DMS 273 treated with DMSO at 0.1 percent for 48 hours (cell line): ENCODE measurements around the gene TMEM134.
"Not testable (repeated sequence)": the region's sequence is repeated elsewhere in the genome, so short reads cannot be mapped to it uniquely, and the experiment has no call there.

Experiments
- DNase-seq: peaks from one replicate; lab custom pipeline; 2025; lab: John Stamatoyannopoulos, UW

Gene TMEM134

DNA sequence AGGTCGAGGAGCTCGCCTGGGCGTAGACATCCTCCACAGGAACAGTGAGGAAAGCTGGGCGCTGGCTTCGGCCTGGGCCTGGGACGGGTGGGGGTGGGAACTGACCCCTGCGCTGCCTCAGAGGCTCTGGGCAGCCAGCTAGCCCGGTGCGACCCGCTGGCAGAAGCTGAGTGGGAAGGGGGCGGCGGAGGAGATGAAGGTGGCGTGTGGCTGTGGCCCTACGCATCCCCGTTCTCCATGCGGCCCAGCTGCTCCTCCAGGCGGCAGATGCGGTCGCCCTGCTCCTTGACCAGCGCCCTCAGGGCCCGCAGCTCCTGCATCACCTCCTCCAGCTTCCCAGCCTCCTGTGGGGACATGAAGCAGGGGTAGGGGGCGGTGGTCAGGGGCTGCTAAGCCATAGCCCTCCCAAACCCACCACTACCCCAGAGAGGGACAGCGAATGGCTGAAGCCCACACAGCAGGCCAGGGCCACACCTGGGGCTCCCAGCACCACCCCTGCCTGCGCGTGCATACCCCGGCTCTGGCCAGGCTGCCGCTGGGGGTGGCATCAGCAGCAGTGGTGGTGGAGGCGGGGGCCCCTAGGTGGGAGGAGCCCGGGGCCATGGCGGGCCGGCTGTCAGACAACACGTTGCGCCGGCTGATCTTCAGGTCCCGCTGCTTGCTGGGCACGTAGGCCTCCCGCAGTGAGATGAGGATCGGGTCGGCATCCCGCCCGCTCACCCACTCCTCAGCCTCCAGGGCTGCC, 30.7 kb downstream of the TMEM134 start:
- no peak for DNase-seq

DNA sequence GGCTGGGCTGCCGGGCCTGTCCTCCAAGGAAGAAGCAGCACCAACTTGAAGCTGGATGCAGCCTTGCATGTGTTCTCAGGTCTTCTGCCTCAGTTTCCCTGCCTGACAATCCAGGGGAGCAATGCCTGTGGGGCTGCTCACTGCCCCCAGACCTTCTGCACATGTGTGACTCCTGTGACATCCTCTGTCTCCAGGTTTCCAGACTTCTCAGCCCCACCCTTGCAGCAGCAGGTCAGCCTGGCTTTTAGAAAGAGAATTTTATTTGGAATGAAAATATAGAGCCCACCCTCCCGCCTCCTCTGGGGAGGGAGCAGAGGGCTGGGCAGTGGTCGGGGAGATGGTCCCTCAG, 31.3 kb downstream of the TMEM134 start:
- no peak for DNase-seq

DNA sequence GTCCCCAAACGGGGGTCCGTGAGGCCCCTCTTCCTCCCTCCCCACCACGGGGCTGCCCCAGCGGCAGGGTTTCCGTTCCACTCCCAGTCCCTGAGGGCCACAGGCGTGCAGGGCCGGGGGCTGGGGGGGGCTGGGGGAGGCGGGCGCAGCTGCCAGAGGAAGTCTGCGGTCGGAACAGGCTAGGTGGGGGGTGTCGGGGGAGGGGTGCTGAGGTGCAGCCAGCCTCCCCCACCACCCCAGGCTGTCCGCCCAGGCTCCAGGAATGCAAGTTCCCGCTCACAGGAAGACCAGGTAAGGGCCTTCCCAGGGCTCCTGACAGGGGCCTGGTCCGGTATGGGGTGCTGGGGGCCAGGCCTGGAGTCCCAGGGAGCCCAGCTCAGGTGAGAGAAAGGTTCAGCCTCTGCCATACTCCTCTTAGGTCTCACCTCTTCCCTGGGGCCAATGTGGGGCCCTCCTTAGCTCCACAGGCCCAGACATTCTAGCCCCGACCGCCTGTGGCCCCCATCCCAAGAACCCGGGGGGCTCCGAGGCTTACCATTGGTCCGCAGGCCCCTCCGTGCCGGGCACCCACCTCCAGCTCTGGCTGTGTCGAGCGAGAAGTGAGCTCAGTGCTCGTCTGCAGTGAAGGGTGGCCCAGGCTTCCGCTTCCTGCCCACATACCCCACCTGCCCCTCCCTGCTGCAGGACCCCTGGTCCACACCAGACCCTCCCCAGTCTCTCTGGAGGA, 31.8 kb downstream of the TMEM134 start, which contains the start of gene PTPRCAP:
Gene PTPRCAP, minus strand, starts transcription at position 601 of the 727 bp plus-strand sequence. Its CDS starts 63 bp downstream, at position 538.
- DNase-seq: no peak

DNA sequence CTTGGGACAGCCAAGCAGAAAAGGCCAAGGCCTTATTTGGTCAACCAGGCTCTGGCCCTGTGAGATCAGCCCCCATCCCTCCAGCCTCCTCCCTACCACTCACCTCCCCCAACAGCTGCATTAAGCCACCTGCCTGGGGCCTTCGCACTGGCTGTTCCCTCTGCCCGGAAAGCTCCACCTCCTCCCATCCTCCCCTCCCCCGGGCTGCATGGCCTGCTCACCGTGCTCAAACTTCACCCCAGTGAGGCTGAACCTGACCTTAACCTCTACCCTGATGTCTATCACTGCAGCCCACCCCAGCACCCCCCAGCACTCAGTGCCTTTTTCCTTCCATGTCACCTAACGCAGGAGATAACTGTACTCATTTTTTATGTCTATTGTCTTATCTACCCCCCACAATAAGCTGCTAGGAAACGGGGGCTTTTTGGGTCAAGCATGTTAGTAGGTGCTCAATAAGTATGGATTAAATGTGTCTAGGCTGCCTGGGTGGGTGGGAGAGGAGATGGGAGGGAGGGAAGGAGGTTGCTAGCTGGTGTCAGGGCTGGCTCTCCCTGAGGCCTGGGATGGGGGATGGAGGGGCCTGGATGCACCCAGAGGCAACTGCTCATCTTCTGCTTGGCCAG, 32.5 kb downstream of the TMEM134 start:
- DNase-seq: no peak

DNA sequence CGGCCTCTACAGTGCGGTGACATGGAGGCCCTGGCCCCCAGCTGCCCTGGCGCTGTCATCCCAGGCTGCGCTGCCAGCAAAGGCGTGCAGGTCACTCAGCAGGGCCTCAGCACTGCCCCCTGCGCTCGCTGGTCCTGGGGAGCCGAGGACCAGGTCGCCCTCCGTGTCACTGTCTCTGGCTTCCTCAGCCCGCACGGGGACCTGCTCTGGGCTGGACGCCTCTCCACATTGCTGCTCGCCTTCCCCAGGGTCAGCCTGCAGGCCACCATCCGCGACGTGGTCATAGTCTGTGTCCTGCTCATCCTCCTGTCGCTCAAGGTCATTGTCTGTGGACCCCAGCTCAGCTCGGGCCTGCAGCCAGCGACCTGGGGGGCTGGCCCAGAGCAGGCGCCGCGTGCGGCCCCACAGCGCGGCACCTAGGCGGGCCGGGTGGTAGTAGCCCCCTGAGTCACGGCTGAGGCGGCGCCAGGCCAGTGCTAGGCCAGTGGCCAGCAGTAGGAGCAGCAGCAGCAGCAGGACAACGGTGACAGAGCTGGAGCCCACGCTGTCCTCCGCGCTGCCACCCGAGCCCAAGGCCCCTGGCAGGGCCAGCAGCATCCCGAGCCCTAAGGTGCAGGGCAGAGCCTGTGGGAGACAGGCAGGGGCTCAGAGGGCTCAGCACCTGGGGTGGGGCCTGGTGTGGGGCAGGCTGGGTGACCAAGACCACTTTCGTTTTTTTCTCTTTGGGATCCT, 33.2 kb downstream of the TMEM134 start:
- no peak for DNase-seq

DNA sequence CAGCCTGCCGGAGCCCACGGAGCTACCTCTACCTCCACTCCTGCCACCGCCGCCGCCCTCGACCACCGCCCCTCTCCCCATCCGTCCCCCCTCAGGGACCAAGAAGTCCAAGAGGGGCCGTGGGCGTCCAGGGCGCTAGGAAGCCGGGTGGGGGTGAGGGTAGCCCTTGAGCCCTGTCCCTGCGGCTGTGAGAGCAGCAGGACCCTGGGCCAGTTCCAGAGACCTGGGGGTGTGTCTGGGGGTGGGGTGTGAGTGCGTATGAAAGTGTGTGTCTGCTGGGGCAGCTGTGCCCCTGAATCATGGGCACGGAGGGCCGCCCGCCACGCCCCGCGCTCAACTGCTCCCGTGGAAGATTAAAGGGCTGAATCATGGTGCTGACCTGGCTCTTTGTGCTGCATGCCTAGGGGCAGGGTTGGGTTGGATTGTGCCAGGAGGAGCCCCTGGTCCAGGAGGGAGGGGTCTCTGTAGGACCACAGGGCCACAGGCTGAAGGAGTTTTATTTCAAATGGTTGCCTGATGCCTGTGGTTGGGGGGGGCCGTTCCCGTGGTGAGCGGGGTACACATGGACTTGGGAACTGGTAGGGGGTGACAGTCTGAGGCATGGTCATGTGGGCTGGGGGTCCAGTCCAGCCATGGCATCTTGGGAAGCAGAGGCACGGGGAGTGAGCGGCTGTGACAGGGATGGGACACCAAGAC, 33.9 kb downstream of the TMEM134 start:
- no peak for DNase-seq

DNA sequence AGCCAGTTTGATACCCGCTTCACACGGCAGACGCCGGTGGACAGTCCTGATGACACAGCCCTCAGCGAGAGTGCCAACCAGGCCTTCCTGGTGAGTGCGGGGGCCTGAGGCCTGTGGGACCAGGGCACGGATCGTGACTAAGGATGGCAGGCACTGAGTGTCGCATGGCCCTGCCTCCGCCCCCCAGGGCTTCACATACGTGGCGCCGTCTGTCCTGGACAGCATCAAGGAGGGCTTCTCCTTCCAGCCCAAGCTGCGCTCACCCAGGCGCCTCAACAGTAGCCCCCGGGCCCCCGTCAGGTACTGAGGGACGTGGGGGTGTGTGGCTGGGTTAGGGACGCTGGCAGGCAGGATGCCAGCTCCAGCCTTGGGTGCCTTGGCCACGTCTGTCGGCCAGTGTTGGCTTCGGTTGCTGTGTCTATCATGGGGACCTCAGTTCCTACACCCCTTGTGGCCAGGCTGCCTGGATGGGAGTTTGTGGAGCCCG, 34.6 kb downstream of the TMEM134 start:
- no peak for DNase-seq

DNA sequence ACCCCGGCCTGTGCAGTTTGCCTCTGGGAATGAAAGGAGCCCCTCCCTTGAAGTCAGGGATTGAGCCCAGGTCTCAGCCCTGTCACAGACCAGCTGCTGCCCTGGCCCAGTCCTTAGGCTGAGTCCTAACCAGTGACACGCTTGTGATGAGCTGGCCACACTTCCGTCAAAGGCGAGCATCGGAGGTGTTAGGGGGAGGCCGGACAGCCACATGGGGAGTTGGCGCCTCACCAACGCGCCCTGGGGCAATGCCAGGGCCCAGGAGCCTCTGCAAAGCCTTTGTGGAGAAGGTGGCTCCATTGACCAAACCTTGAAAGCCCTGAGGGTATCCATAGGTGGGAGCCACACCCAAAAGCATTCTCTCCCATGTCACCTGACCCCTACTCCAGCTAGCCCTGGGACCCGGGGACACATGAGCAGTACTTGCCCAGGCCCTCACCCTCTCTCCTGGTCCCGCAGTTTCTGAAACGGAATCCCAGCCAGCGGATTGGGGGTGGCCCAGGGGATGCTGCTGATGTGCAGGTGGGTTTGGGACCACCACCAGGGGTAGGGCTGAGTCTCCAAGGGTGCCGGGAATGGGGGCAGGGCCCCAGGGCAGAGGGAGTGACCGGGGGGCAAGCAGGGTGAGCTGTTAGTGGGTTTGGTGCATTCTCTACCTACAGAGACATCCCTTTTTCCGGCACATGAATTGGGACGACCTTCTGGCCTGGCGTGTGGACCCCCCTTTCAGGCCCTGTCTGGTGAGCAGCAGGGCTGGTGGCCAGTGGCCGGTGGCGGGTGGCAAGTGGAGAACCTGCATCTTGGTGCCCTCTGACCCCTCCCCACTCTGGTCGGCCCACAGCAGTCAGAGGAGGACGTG, 35.3 kb downstream of the TMEM134 start:
- no peak for DNase-seq

DNA sequence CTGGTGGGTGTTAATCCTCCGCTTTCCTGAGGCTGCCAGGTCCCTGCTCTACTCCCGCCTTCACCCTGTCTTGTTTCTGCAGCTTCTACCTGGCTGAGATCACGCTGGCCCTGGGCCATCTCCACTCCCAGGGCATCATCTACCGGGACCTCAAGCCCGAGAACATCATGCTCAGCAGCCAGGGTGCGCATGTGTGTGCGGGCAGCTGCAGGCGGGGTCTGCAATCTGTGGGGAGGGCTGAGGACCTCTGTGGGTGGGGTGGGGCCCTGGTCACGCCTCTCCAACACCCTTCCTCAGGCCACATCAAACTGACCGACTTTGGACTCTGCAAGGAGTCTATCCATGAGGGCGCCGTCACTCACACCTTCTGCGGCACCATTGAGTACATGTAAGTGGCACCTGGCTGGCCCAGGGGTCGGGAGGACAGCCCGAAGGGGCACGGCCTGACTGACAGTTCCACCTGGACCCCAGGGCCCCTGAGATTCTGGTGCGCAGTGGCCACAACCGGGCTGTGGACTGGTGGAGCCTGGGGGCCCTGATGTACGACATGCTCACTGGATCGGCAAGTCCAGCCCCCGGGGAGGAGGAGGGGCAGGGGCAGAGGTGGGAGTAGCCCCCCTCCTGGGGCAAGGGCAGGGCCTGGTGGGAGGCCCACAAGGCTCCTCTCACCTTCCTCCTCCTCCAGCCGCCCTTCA, 36.2 kb downstream of the TMEM134 start:
- DNase-seq: no peak

DNA sequence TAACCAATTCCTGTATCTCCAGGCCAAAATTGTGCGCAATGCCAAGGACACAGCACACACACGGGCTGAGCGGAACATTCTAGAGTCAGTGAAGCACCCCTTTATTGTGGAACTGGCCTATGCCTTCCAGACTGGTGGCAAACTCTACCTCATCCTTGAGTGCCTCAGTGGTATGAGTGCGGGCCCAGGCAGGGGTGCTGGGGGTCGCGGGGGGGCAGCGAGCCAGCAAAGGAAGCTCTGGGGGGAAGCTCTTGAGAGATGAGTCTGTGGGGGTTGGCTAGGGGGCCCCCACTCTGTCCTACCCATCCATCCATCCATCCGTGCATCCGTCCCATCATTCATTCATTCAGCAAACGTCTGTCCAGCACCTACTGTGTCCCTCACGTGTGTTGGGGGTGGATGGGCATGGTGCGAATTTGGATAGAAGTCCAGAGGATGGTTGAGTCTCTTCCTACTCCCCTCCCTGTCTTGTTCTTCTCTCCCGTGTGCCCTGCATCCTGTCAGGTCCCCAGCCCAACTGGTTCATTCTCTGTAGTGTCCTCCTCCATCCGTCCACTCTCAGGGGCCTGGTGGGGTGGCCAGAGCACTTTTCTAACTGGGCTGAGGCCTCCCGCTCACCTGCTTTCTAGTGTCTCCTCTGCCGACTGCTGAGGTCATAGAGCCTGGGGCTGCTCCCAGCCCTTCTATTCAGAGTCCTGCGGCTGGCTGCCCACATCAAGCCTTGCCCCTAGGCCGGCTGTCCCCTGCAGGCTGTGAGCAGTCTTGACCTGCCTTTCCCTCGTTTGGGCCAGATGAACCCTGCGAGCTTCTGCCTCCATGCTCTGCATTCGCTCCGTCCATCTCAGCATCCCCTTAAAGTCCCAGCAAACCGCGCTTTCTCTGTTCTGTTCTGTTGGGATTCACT, 37.5 kb downstream of the TMEM134 start:
- DNase-seq: no peak

DNA sequence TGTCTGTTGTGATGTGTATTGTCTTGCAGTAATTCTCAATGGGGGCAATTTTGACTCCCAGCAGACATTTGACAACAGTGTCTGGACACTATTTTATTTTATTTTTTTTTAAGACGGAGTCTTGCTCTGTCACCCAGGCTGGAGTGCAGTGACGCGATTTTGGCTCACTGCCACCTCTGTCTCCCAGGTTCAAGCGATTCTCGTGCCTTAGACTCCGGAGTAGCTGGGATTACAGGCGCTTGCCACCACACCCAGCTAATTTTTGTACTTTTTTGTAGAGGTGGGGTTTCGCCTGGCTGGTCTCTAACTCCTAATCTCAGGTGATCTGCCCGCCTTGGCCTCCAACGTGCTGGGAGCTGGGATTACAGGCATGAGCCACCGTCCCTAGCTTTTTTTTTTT, 39.3 kb downstream of the TMEM134 start:
- no peak for DNase-seq

DNA sequence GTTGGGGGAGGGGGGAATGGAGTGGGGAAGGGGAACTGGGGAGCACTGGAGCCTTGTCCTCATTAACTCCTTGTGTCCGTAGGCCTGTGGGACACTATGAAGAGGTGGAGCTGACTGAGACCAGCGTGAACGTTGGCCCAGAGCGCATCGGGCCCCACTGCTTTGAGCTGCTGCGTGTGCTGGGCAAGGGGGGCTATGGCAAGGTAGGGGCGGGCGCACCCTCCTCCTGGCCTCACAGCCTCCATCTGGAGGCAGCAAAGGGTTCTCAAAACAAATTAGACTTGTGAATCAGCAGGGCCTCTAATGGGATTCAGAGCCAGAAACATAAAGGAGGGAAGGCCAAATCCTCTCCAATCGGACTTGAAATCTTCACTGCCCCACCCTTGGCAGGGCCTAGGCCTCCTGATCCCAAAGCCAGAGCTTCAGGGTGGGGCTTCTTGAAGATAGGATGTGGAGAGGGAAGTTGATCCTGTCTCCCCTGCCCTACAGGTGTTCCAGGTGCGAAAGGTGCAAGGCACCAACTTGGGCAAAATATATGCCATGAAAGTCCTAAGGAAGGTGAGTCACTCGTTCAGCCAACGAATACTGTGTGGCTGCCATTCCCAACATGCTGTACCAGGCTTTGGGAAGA, 39.9 kb downstream of the TMEM134 start:
- no peak for DNase-seq

DNA sequence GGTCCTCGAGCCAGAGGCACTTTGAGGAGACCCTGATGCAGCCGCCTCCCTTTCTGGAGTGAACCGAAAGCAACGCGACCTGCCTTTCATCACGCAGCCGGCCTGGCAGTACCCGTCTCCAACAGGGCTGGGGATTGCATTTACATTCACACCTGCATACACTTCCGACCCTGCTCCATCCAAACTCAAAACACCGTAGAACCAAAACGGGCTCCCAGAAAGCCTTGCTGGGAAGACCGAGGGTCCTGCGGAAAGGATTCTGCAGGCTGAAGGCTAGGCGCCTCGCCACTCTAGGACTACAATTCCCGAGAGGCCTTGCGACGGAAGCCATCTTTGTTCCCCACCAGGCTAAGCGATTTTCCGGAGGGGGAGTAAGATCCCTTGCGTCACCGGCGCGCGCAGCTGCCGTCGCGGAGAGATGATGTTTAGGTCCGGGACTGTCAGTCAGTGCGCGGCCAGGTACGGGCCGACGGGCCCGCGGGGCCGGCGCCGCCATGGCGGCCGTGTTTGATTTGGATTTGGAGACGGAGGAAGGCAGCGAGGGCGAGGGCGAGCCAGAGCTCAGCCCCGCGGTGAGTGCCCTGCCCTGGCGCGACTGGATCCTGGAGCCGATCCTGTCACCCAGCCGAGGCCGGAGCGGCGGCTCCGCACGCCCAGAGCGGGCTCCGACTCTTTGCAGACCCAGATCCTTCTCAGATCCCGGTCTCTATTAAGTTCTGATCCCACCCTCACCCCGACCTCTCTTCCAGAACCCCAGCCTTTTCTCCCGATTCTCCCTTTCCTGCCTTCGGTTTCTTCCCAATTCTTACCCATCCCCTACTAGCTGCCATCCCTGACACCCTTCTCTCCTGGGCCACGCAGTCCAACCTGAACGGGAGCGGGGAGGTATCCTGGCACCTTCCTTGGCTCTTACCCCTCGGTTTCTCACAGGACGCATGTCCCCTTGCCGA, 40.7 kb downstream of the TMEM134 start, which contains the start of gene RPS6KB2:
Gene RPS6KB2, plus strand, starts transcription at position 443 of the 950 bp plus-strand sequence. Its CDS starts 52 bp downstream, at position 495.
- DNase-seq: peak; percentile 76

DNA sequence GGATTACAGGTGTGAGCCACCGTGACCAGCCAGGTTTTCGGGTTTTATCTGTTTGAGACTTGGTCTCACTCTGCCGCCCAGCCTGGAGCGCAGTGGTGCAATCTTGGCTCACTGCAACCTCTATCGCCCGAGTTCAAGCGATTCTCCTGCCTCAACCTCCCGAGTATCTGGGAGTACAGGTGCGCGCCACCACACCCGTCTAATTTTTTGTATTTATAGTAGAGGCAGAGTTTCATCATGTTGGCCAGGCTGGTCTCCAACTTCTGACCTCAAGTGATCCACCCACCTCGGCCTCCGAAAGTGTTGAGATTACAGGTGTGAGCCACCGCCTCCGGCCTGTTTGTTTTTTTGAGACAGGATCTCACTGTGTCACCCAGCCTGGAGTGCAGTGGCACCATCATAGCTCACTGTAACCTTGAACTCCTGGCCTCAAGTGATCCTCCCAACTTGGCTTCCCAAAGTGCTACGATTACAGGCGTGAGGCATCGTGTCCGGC, 41.6 kb downstream of the TMEM134 start:
- not testable (repeated sequence) for DNase-seq

DNA sequence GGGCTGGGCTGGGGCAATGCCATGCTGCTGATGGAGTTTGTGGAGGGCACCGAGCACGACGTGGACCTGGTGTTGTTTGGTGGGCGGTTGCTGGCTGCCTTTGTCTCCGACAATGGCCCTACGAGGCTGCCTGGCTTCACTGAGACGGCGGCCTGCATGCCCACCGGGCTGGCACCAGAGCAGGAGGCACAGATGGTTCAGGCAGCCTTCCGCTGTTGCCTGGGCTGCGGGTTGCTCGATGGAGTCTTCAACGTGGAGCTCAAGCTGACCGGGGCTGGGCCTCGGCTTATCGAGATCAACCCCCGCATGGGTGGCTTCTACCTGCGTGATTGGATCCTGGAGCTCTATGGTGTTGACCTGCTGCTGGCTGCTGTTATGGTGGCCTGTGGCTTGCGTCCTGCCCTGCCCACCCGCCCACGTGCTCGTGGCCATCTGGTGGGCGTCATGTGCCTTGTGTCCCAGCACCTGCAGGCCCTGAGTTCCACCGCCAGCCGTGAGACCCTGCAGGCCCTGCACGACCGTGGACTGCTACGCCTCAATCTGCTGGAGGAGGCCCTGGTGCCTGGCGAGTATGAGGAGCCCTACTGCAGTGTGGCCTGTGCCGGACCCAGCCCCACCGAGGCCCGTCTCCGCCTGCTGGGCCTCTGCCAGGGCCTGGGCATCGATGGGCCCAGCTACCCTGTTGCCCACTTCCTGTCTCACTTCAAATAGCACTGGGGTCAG, 45.0 kb downstream of the TMEM134 start:
- DNase-seq: no peak

DNA sequence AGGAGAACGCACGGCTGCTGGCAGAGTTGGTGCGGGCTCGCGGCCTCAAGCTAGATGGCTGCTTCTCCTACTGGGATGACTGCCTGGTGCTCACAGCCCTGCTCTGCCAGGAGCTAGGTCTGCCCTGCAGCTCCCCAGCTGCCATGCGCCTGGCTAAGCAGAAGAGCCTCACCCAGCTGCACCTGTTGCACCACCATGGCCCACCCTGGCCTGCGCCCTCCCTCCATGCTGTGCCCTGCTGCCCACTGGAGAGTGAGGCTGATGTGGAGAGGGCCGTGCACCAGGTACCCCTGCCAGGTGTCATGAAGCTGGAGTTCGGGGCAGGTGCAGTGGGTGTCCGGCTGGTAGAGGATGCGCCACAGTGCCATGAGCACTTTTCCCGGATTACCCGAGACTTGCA, 45.6 kb downstream of the TMEM134 start:
- no peak for DNase-seq
